Osteoblast (primary cell): ENCODE data around the gene WNK2. TPM values are rescaled to one million over a fixed set of nuclear protein-coding genes. Genes with fewer than 3 reads are reported as not detected.

Experiments used
- DNase-seq: peaks from one replicate; pipeline ENCODE4 v3.0.0; 2011; ENCODE audit warnings: low spot score, mixed read lengths; ENCODE audit not compliant: insufficient read length; ENCODE audit errors: missing footprints
- H2AFZ ChIP-seq: 2 replicates; pipeline ENCODE4 v1.6.0; 2011; ENCODE audit warnings: mild to moderate bottlenecking, low read length
- H3K27ac ChIP-seq: 2 replicates; pipeline ENCODE4 v1.5.1; 2011; ENCODE audit warnings: mild to moderate bottlenecking, low read depth, low read length, moderate library complexity
- H3K27me3 ChIP-seq: 2 replicates; pipeline ENCODE4 v1.6.0; 2012; ENCODE audit warnings: mild to moderate bottlenecking, control low read depth, inconsistent platforms, low read length, moderate library complexity; ENCODE audit not compliant: insufficient read depth
- H3K36me3 ChIP-seq: 2 replicates; pipeline ENCODE4 v1.5.1; 2011; ENCODE audit warnings: mild to moderate bottlenecking, low read length, control low read depth, moderate library complexity; ENCODE audit not compliant: insufficient read depth
- H3K4me1 ChIP-seq: 2 replicates; pipeline ENCODE4 v1.5.1; 2011; ENCODE audit warnings: mild to moderate bottlenecking, low read length, control low read depth, moderate library complexity; ENCODE audit not compliant: insufficient read depth
- H3K4me2 ChIP-seq: 2 replicates; pipeline ENCODE4 v1.6.0; 2011; ENCODE audit warnings: mild to moderate bottlenecking, low read length; ENCODE audit not compliant: insufficient read depth
- H3K4me3 ChIP-seq: fragments of 200-600 bp; sonication (generic); 3 replicates; pipeline ENCODE4 v1.5.1; 2012; ENCODE audit warnings: mild to moderate bottlenecking, low read length, inconsistent platforms; ENCODE audit not compliant: insufficient read depth
- H3K79me2 ChIP-seq: 2 replicates; pipeline ENCODE4 v1.6.0; 2012; ENCODE audit warnings: mild to moderate bottlenecking, low read length, control low read depth, inconsistent platforms; ENCODE audit not compliant: insufficient read depth
- H3K9me3 ChIP-seq: 2 replicates; pipeline ENCODE4 v1.5.1; 2011; ENCODE audit warnings: low read depth, low read length, control low read depth
- H4K20me1 ChIP-seq: 2 replicates; pipeline ENCODE4 v1.6.0; 2012; ENCODE audit warnings: mild to moderate bottlenecking, low read length, control low read depth; ENCODE audit not compliant: insufficient read depth
- total RNA-seq: library from RNA; depleted of rRNA; stranded (reverse); fragments of >200 nt; gene quantifications from 2 replicates; pipeline ENCODE4 v1.2.3, GENCODE V29; 2012
- TF ChIP-seq, protein P1 (sequence below): IDR thresholded peaks from 2 replicates; pipeline ENCODE4 v1.5.1; 2011; ENCODE audit warnings: mild to moderate bottlenecking, low read depth, low read length, moderate library complexity; ENCODE audit errors: extremely low read depth

WNK2 gene
- total RNA-seq, 1 donor: not detected

DNA sequence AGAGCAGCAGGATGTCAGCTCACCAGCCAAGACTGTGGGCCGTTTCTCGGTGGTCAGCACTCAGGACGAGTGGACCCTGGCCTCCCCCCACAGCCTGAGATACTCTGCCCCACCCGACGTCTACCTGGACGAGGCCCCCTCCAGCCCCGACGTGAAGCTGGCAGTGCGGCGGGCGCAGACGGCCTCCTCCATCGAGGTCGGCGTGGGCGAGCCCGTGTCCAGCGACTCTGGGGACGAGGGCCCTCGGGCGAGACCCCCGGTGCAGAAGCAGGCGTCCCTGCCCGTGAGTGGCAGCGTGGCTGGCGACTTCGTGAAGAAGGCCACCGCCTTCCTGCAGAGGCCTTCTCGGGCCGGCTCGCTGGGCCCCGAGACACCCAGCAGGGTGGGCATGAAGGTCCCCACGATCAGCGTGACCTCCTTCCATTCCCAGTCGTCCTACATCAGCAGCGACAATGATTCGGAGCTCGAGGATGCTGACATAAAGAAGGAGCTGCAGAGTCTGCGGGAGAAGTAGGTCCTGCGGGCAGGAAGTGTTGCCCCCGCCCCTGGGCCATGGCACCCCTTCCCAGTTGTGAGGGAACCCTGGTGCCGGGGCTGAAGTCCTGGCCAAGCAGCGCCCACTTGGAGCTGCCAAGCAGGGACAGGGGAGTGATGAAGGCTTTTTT is 108.9 kb downstream of the WNK2 start:
- Histone ChIP-seq H3K27ac (no peak overlapping the region), H3K4me2 (no peak overlapping the region), H3K79me2 (no peaks in the 10 kb centered on the region), H3K9me3 (no peaks in the 10 kb centered on the region), H3K27me3 (no peaks in the 10 kb centered on the region), H3K36me3 (no peaks in the 10 kb centered on the region), H2AFZ (no peak overlapping the region), H3K4me3 (no peak overlapping the region), H4K20me1 (no peaks in the 10 kb centered on the region), H3K4me1 (no peaks in the 10 kb centered on the region)
- peak; percentile 46 for DNase-seq
- TF ChIP-seq, protein P1, sequence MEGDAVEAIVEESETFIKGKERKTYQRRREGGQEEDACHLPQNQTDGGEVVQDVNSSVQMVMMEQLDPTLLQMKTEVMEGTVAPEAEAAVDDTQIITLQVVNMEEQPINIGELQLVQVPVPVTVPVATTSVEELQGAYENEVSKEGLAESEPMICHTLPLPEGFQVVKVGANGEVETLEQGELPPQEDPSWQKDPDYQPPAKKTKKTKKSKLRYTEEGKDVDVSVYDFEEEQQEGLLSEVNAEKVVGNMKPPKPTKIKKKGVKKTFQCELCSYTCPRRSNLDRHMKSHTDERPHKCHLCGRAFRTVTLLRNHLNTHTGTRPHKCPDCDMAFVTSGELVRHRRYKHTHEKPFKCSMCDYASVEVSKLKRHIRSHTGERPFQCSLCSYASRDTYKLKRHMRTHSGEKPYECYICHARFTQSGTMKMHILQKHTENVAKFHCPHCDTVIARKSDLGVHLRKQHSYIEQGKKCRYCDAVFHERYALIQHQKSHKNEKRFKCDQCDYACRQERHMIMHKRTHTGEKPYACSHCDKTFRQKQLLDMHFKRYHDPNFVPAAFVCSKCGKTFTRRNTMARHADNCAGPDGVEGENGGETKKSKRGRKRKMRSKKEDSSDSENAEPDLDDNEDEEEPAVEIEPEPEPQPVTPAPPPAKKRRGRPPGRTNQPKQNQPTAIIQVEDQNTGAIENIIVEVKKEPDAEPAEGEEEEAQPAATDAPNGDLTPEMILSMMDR: no peak

DNA sequence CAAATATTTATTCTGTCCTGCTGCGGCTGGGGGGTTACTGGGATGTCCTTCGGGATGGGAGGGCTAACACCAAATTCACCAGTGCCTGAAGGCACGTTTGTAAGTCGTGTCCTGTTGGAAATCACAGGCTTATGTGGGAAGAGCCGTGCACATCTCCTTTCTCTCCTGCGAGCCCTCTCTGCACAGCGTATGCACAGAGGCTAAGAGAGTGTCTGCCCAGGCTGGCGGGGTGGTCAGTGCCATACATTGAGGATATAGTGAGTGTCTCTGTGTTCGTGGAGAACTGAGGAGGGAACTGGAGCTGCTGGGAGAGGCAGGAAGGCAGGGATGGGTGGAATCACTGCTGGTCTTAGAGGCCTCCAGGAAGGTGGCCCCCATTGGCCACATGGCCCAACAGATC is 110.1 kb downstream of the WNK2 start:
- no peaks in the 10 kb centered on the region for H3K9me3 ChIP-seq
- H3K4me2 ChIP-seq: no peak overlapping the region
- no peaks in the 10 kb centered on the region for H3K4me1 ChIP-seq
- H4K20me1 ChIP-seq: no peaks in the 10 kb centered on the region
- TF ChIP-seq, protein P1: no peak
- no peak overlapping the region for H3K27ac ChIP-seq
- no peak overlapping the region for H3K4me3 ChIP-seq
- no peak overlapping the region for H2AFZ ChIP-seq
- DNase-seq: peak; percentile 67
- H3K79me2 ChIP-seq: no peaks in the 10 kb centered on the region
- H3K36me3 ChIP-seq: no peaks in the 10 kb centered on the region
- no peaks in the 10 kb centered on the region for H3K27me3 ChIP-seq

DNA sequence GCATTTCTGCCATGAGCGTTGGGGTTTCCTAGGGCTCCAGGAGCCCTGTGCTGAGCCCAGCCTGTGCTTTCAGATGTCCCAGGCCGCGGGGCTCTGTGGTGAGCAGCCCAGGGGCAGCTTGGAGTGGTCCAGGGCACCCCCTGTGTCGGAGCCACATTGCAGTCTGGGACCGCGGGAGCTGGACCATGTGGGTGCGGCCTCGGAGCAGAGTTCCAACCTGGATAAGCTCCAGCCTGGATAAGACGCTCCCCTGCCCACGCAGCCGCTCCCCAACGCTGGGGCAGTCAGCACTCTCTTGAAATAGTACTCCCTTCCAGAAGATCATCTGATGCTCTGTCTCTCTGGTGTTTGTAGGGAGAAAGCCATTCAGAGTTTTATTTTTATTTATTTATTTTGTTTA is 111.1 kb downstream of the WNK2 start:
- Histone ChIP-seq H3K27me3 (no peaks in the 10 kb centered on the region), H3K27ac (no peak overlapping the region), H3K4me1 (no peaks in the 10 kb centered on the region), H2AFZ (no peak overlapping the region), H3K4me3 (no peak overlapping the region), H3K79me2 (no peaks in the 10 kb centered on the region), H3K9me3 (no peaks in the 10 kb centered on the region), H3K36me3 (no peaks in the 10 kb centered on the region), H4K20me1 (no peaks in the 10 kb centered on the region), H3K4me2 (no peak overlapping the region)
- TF ChIP-seq, protein P1: no peak
- DNase-seq: peak; percentile 80

DNA sequence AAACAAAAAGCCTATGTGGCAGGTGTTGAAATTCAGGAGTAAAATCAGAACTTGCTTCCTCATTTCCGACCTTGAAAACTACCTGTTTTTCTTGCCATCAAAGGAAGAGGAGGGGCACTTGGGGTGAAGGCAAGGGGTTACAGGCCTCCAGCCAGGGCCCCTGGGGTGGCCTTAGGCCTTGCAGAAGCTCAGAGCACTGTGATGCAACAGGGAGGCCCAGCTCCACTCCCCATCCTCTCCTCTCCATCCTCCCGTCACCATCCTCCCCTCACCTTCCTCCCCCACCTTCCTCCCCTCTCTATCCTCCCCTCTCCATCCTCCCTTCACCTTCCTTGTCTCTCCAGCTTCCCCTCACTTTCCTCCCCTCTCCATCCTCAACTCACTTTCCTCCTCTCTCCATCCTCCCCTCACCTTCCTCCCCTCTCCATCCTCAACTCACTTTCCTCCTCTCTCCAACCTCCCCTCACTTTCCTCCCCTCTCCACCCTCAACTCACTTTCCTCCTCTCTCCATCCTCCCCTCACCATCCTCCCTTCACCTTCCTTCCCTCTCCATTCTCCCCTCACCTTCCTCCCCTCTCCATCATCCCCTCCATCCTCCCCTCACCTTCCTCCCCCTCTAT is 111.6 kb downstream of the WNK2 start:
- peak; percentile 52 for DNase-seq
- H3K36me3 ChIP-seq: no peaks in the 10 kb centered on the region
- no peaks in the 10 kb centered on the region for H3K27me3 ChIP-seq
- H2AFZ ChIP-seq: no peak overlapping the region
- H3K79me2 ChIP-seq: no peaks in the 10 kb centered on the region
- no peak overlapping the region for H3K4me2 ChIP-seq
- no peak overlapping the region for H3K27ac ChIP-seq
- TF ChIP-seq, protein P1: no peak
- H3K4me3 ChIP-seq: no peak overlapping the region
- H3K9me3 ChIP-seq: no peaks in the 10 kb centered on the region
- H4K20me1 ChIP-seq: no peaks in the 10 kb centered on the region
- no peaks in the 10 kb centered on the region for H3K4me1 ChIP-seq
